GM19455 (cell line): ENCODE data around the gene DELE1.

Experiments used
- ATAC-seq: cut with Tn5 transposase; IDR thresholded peaks from one replicate; pipeline ENCODE4 v1.9.1; 2021; ENCODE audit not compliant: unreplicated experiment

The DELE1 gene

GRCh38 chr5:141954194-141954593 is 30.5 kb downstream of the DELE1 start:
- ATAC-seq, result no peak

GRCh38 chr5:141957367-141957996 is 33.8 kb downstream of the DELE1 start:
- no peak for ATAC-seq

GRCh38 chr5:141958113-141958512 is 34.4 kb downstream of the DELE1 start, which contains the start of gene PCDH12:
TSS of gene PCDH12 (minus strand) at chr5:141958202. CDS start at chr5:141957851, 351 bp downstream.
- ATAC-seq, result no peak

GRCh38 chr5:141958546-141959172 is 35.0 kb downstream of the DELE1 start:
- no peak for ATAC-seq

GRCh38 chr5:141960018-141960417 is 36.3 kb downstream of the DELE1 start:
- ATAC-seq, result no peak

GRCh38 chr5:141960449-141961323 is 37.0 kb downstream of the DELE1 start:
- ATAC-seq, result peak; percentile 94

- ATAC-seq, result no peak
Observed at GRCh38 chr5:141961466-141961865, 37.8 kb downstream of the DELE1 start.

- no peak for ATAC-seq
Observed at GRCh38 chr5:141963701-141964100, 40.0 kb downstream of the DELE1 start.

- ATAC-seq, result no peak
Observed at GRCh38 chr5:141965071-141965470, 41.4 kb downstream of the DELE1 start.

- ATAC-seq, result no peak
Observed at GRCh38 chr5:141966275-141966962, 42.7 kb downstream of the DELE1 start.

GRCh38 chr5:141966963-141967333 is 43.3 kb downstream of the DELE1 start:
- ATAC-seq, result no peak

- peak; percentile 92 for ATAC-seq
Observed at GRCh38 chr5:141968914-141969608, 45.4 kb downstream of the DELE1 start, which contains the start of gene RNF14. TSS of gene RNF14 (plus strand) at chr5:141969105. CDS start at chr5:141973589, 4,484 bp downstream.

GRCh38 chr5:141969783-141970771 is 46.4 kb downstream of the DELE1 start:
- peak; percentile 49 for ATAC-seq

- no peak for ATAC-seq
Observed at GRCh38 chr5:141973871-141974595, 50.4 kb downstream of the DELE1 start.

- no peak for ATAC-seq
Observed at GRCh38 chr5:141976176-141976575, 52.5 kb downstream of the DELE1 start.

- ATAC-seq, result no peak
Observed at GRCh38 chr5:141978389-141978788, 54.7 kb downstream of the DELE1 start.

GRCh38 chr5:141982626-141983025 is 59.0 kb downstream of the DELE1 start:
- no peak for ATAC-seq

GRCh38 chr5:141986072-141986471 is 62.4 kb downstream of the DELE1 start:
- no peak for ATAC-seq

- no peak for ATAC-seq
Observed at GRCh38 chr5:141989720-141990119, 66.0 kb downstream of the DELE1 start.
